Measurements from ENCODE around the gene STK39. TPM values are rescaled to one million over a fixed set of nuclear protein-coding genes. Genes with fewer than 3 reads are reported as not detected.

Gene STK39
- total RNA-seq, 1 experiment from 2014 or later, result 22.1 TPM

DNA sequence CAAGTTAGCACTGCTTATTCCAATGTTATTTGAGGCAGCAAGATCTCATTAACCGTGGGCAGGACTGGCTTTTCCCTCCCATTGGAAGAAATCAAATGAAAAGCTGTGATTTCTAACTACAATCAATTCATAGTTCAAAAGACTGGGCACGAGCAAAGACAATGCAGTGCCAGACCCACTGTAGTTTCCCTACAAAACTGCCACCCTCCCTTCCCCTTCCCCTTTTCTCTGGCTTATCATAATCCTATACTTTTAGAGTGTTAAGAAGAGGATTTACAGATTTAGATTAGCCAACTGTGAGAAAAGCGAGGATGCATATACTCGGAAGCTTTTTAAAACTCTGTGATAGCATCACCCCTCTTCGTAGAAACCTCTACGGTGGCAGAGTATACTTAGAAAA, 260.4 kb downstream of the STK39 start:
- Histone ChIP-seq H3K4ac (ENCODE audit: low read depth, low read length) (no peak overlapping the region), H3K56ac (ENCODE audit: insufficient read length, low read depth, low read length) (no peak overlapping the region), H3K9me3 (ENCODE audit: control insufficient read depth, low read depth, low read length) (no peaks in the 10 kb centered on the region), H3T11ph (ENCODE audit: low read length) (no peak overlapping the region), H3K27me3 (ENCODE audit: insufficient read depth, low read length) (no peaks in the 10 kb centered on the region), H2BK120ac (ENCODE audit: low read depth, low read length, poor library complexity, severe bottlenecking) (no peak overlapping the region), H2BK12ac (ENCODE audit: insufficient read length, low read depth, low read length) (no peak overlapping the region), H2AK5ac (ENCODE audit: insufficient read length, low read length) (no peak overlapping the region), H4K91ac (ENCODE audit: insufficient read length, low read depth, low read length) (no peak overlapping the region), H2BK5ac (ENCODE audit: insufficient read length, low read length) (no peak overlapping the region), H3K27ac (ENCODE audit: insufficient read length, low read depth, low read length) (no peak overlapping the region), H4K5ac (ENCODE audit: insufficient read length, low read depth, low read length) (no peak overlapping the region), H4K8ac (replicated peaks; ENCODE audit: insufficient read length, low read depth, low read length) (no peak overlapping the region), H3K4me2 (ENCODE audit: insufficient read depth, insufficient read length, low read length) (no peak overlapping the region), H2AFZ (ENCODE audit: low read length) (no peak overlapping the region), H4K20me1 (ENCODE audit: control insufficient read depth, insufficient read depth, insufficient read length) (no peaks in the 10 kb centered on the region), H3K14ac (ENCODE audit: insufficient read depth, low read length) (no peak overlapping the region), H2BK20ac (ENCODE audit: low read depth, low read length, poor library complexity, severe bottlenecking) (no peak overlapping the region), H3K23me2 (ENCODE audit: insufficient read length, low read depth, low read length, poor library complexity, severe bottlenecking) (no peaks in the 10 kb centered on the region), H3K23ac (ENCODE audit: insufficient read length, low read depth, low read length) (no peak overlapping the region), H3K79me1 (ENCODE audit: insufficient read depth, low read depth, low read length, poor library complexity, severe bottlenecking) (no peaks in the 10 kb centered on the region), H3K79me2 (ENCODE audit: insufficient read depth, low read length) (no peaks in the 10 kb centered on the region), H3K9ac (ENCODE audit: extremely low read depth, insufficient read length, low read length) (no peak overlapping the region), H3K4me1 (ENCODE audit: insufficient read depth, low read length) (no peaks in the 10 kb centered on the region), H2BK15ac (ENCODE audit: low read depth, low read length) (no peak overlapping the region), H3K18ac (ENCODE audit: insufficient read length, low read depth, low read length) (no peak overlapping the region)
- H3K27me3 Mint-ChIP-seq (ENCODE audit: low read depth), result no peaks in the 10 kb centered on the region
- H3K4me1 Mint-ChIP-seq, result peaks cover 27 to 35% of the 10 kb centered on the region in 2 experiments
- no peaks in the 10 kb centered on the region for H3K9me3 Mint-ChIP-seq
- no CpG with 5 or more reads among the region's 6 CpGs for WGBS (ENCODE audit: extremely low coverage, insufficient read length, low lambda C conversion rate)
- TF ChIP-seq, protein P1, sequence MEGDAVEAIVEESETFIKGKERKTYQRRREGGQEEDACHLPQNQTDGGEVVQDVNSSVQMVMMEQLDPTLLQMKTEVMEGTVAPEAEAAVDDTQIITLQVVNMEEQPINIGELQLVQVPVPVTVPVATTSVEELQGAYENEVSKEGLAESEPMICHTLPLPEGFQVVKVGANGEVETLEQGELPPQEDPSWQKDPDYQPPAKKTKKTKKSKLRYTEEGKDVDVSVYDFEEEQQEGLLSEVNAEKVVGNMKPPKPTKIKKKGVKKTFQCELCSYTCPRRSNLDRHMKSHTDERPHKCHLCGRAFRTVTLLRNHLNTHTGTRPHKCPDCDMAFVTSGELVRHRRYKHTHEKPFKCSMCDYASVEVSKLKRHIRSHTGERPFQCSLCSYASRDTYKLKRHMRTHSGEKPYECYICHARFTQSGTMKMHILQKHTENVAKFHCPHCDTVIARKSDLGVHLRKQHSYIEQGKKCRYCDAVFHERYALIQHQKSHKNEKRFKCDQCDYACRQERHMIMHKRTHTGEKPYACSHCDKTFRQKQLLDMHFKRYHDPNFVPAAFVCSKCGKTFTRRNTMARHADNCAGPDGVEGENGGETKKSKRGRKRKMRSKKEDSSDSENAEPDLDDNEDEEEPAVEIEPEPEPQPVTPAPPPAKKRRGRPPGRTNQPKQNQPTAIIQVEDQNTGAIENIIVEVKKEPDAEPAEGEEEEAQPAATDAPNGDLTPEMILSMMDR (conservative IDR thresholded peaks at IDR 0.05), result no peak
- DNase-seq, result no peak
- no peak overlapping the region for H3K27ac Mint-ChIP-seq
- no peak overlapping the region for H3K4me3 Mint-ChIP-seq
- H3K36me3 Mint-ChIP-seq (ENCODE audit: insufficient read depth in 1 of 3, low read depth in 3 of 3), result no peaks in the 10 kb centered on the region
